Effector memory CD4-positive, alpha-beta T cell (primary cell): ENCODE measurements around the gene TMEM37.

Experiments
- DNase-seq, 3 donors: peaks; one replicate each; pipeline ENCODE4 v3.0.0-alpha.2; 2020
- H3K27ac ChIP-seq: 2 replicates; pipeline ENCODE4 v1.7.0; 2013; ENCODE audit warnings: mild to moderate bottlenecking, low read length, moderate library complexity; ENCODE audit not compliant: insufficient read depth, poor library complexity, severe bottlenecking
- H3K27me3 ChIP-seq: replicated peaks from 2 replicates; pipeline ENCODE4 v1.7.0; 2013; ENCODE audit warnings: mild to moderate bottlenecking, low read length; ENCODE audit not compliant: insufficient read depth, control insufficient read depth, poor library complexity, severe bottlenecking
- H3K36me3 ChIP-seq: 2 replicates; pipeline ENCODE4 v1.7.0; 2013; ENCODE audit warnings: mild to moderate bottlenecking, low read length, moderate library complexity; ENCODE audit not compliant: control insufficient read depth, insufficient read depth
- H3K4me1 ChIP-seq: 2 replicates; pipeline ENCODE4 v1.7.0; 2013; ENCODE audit warnings: low read length, mild to moderate bottlenecking; ENCODE audit not compliant: control insufficient read depth, insufficient read depth, poor library complexity, severe bottlenecking
- H3K4me3 ChIP-seq: 2 replicates; pipeline ENCODE4 v1.7.0; 2013; ENCODE audit warnings: low read length, low read depth, mild to moderate bottlenecking; ENCODE audit not compliant: insufficient read depth, poor library complexity, severe bottlenecking
- H3K9me3 ChIP-seq: 2 replicates; pipeline ENCODE4 v1.7.0; 2013; ENCODE audit warnings: mild to moderate bottlenecking, low read length, moderate library complexity; ENCODE audit not compliant: control insufficient read depth

Gene TMEM37

DNA sequence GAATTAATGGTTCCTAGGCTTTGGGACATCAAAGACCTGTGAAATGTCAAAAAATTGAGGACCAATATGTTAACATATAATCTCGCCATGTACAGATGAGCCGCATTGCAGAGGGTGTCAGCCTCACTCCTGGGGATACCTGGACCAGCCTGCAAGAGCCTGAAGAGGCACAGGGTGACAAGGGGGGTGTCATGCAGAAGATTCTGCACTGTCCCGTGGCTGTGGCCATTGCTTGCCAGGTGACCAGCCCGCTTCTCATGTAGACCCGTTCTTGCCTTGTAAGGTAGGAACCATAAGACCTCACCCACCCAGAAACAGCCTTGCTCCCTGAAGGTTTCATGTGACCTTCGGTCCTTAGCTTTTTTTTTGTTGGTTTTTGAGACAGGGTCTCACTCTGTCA, 37.5 kb downstream of the TMEM37 start:
- H3K9me3 ChIP-seq, result no peaks in the 10 kb centered on the region
- no peak for DNase-seq
- H3K4me3 ChIP-seq, result no peak overlapping the region
- H3K27me3 ChIP-seq, result no peaks in the 10 kb centered on the region
- no peaks in the 10 kb centered on the region for H3K36me3 ChIP-seq
- no peak overlapping the region for H3K27ac ChIP-seq
- H3K4me1 ChIP-seq, result no peaks in the 10 kb centered on the region

DNA sequence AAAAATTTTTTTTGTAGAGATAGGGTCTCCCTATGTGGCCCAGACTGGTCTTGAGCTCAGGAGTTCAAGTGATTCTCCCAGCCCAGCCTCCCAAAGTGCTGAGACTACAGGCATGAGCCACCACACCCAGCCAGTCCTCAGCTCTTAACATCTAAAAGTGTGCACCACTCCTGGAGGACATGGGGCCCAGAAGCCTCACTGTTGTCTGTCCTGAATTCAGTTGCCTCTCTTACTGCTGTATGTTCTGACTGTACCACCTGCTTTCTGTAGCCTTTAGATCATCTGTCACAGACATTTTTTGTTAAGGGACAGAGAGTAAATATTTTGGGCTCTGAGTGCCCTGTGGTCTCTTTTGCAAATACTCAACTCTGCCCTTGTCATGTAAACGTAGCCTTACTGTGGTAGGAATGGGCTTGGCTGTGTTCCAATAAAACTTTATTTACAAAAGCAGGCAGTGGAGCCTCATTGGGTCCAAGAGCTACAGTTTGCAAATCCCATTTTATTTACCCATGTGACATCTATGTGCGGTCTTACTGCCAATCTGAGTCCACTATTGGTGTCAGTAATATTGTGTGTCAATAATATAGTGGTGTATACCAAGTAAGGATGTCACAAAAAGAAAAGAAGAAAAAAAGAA, 38.1 kb downstream of the TMEM37 start:
- Histone ChIP-seq H3K27me3 (no peaks in the 10 kb centered on the region), H3K4me1 (no peaks in the 10 kb centered on the region), H3K36me3 (no peaks in the 10 kb centered on the region), H3K4me3 (no peak overlapping the region), H3K27ac (no peak overlapping the region), H3K9me3 (no peaks in the 10 kb centered on the region)
- no peak for DNase-seq

DNA sequence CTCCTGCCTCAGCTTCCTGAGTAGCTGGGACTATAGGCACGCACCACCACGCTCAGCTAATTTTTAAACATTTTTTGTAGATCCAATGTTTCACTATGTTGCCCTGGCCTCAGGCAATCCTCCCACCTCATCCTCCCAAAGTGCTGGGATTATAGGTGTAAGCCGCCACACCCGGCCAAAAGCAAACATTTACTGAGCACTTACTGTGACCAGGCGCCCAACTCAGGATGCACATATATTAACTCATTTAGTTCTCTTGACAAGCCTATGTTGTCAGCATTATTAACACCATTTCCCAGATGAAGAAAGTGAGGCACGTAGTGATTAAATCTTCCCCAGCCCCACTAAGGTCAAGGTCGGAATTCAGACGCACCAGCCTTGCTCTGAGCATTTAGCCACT, 41.1 kb downstream of the TMEM37 start:
- DNase-seq, result no peak
- no peaks in the 10 kb centered on the region for H3K4me1 ChIP-seq
- no peaks in the 10 kb centered on the region for H3K27me3 ChIP-seq
- H3K4me3 ChIP-seq, result no peak overlapping the region
- no peaks in the 10 kb centered on the region for H3K9me3 ChIP-seq
- no peak overlapping the region for H3K27ac ChIP-seq
- no peaks in the 10 kb centered on the region for H3K36me3 ChIP-seq

DNA sequence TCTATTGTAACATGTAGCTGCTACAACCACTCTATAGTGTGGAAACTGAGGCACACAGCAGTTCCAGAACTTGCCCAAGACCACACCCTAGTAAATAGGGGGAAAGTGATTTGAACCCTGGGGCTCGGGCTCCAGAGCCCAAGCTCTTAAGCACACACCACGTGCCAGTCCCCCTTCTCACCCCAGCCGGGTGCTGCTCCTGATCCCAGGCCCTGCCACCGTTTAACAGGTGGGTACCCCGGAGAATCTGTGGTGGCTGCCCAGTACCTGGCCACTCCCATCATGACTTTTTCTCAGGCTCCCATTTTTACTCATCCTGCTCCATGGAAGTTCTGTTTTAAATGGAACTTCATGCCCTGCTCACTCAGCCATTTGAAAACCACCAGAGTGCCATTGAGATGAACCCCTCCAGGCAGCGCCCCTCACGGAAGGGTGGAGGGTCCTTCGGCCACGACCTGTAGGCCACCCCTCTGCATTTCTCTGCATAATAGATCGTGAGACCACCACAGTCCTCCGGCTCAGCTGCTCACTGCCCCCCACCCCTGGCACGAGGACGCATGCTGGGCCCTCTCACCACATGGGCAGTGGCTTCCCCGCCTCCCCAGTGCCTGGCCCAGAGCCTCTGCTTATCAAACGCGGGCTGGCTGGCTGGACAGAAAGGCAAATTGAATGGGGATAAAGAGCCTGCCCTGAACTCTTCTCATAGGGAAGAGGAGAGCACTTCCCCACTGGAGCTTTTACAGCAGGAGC, 42.1 kb downstream of the TMEM37 start:
- Histone ChIP-seq H3K27me3 (no peaks in the 10 kb centered on the region), H3K36me3 (no peaks in the 10 kb centered on the region), H3K9me3 (no peaks in the 10 kb centered on the region), H3K27ac (no peak overlapping the region), H3K4me1 (no peaks in the 10 kb centered on the region), H3K4me3 (no peak overlapping the region)
- DNase-seq, result no peak

- Histone ChIP-seq H3K27me3 (no peaks in the 10 kb centered on the region), H3K9me3 (no peaks in the 10 kb centered on the region)
- no peak for DNase-seq
Measured at GRCh38 chr2:119474371-119475224, 42.9 kb downstream of the TMEM37 start.

GRCh38 chr2:119475225-119475856, 43.7 kb downstream of the TMEM37 start:
- no peak for DNase-seq
- no peaks in the 10 kb centered on the region for H3K9me3 ChIP-seq
- no peak overlapping the region for H3K4me3 ChIP-seq
- no peaks in the 10 kb centered on the region for H3K4me1 ChIP-seq
- no peak overlapping the region for H3K27ac ChIP-seq
- no peaks in the 10 kb centered on the region for H3K36me3 ChIP-seq
- H3K27me3 ChIP-seq, result no peaks in the 10 kb centered on the region

More at GRCh38 chr2:119474371-119475224, 42.9 kb downstream of the TMEM37 start:
- H3K27ac ChIP-seq, result no peak overlapping the region
- H3K4me3 ChIP-seq, result no peak overlapping the region
- no peaks in the 10 kb centered on the region for H3K36me3 ChIP-seq
- no peaks in the 10 kb centered on the region for H3K4me1 ChIP-seq

GRCh38 chr2:119475857-119476244, 44.2 kb downstream of the TMEM37 start:
- Histone ChIP-seq H3K9me3 (no peaks in the 10 kb centered on the region), H3K4me1 (no peaks in the 10 kb centered on the region), H3K27ac (no peak overlapping the region), H3K27me3 (no peaks in the 10 kb centered on the region), H3K4me3 (no peak overlapping the region), H3K36me3 (no peaks in the 10 kb centered on the region)
- no peak for DNase-seq

- no peak overlapping the region for H3K4me3 ChIP-seq
- DNase-seq, result peak in 1 of 3 donors; percentile 11
- no peaks in the 10 kb centered on the region for H3K36me3 ChIP-seq
- no peaks in the 10 kb centered on the region for H3K9me3 ChIP-seq
- no peak overlapping the region for H3K27ac ChIP-seq
- H3K4me1 ChIP-seq, result no peaks in the 10 kb centered on the region
- H3K27me3 ChIP-seq, result no peaks in the 10 kb centered on the region
Measured at GRCh38 chr2:119476301-119477112, 44.9 kb downstream of the TMEM37 start.

DNA sequence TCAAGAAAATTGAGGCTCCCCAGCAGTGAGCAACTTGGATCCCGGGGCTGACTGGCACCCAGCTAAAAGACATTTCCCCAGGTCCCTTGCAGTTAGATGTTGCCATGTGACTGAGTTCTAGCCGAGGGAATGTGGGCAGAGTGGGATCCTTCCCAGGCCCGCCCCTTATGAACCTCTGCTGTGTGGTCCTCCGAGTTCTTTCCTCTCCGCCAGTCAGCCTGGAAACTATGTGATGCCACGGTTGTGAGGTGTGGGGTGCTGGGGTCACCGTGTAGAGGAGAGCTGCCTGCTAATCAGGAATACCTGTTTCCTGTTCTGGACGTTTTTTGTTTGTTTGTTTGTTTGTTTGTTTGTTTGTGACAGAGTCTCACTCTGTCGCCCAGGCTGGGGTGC, 45.5 kb downstream of the TMEM37 start:
- no peak for DNase-seq
- no peaks in the 10 kb centered on the region for H3K4me1 ChIP-seq
- no peak overlapping the region for H3K4me3 ChIP-seq
- H3K27me3 ChIP-seq, result no peaks in the 10 kb centered on the region
- no peaks in the 10 kb centered on the region for H3K36me3 ChIP-seq
- H3K27ac ChIP-seq, result no peak overlapping the region
- H3K9me3 ChIP-seq, result no peaks in the 10 kb centered on the region
